ENCODE measurements around the gene BCAT1. TPM values are rescaled to one million over a fixed set of nuclear protein-coding genes. Genes with fewer than 3 reads are reported as not detected.

Gene BCAT1
- total and polyA plus RNA-seq, 9 of the 15 experiments (the other 6 are each of a cell fraction or from before 2014, with no cell fraction given), result 38.5 to 157 (median 66.8) TPM

DNA sequence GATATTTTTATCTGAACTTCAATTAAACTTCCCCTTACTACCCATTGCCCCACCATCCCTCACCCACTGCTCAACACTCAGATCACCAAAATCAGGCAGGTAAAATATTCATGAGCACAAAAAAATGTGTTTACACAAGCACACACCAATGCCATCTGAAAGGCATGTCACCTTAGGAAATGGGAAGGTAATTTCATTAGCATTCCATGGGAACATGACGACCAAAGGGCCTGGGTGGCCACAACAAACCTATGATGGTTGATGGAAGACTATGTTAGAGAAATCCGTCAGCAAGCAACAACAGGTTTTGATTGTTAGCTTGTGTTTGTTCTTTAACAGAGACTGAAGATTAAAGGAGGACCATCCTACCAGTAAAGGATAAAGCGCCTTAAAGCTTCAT, 97.6 kb downstream of the BCAT1 start:
- Histone ChIP-seq H4K20me1 (replicated peaks; ENCODE audit: control insufficient read depth, insufficient read depth, low read length) (no peaks in the 10 kb centered on the region), H3K4me1 (replicated peaks in 1 of 2; ENCODE audit: control insufficient read depth in 2 of 2, insufficient read depth in 2 of 2, low read length in 2 of 2) (peaks cover 0 to 5% of the 10 kb centered on the region in 2 experiments; a peak in 1 of 5 replicates)
- intact Hi-C loops (cut with micrococcal nuclease), result loop anchor here (5.0 kb wide), 1 partner anchor 101 kb away; no protein-coding TSS in a partner anchor

More for the DNA sequence above, 97.6 kb downstream of the BCAT1 start:
- TF ChIP-seq ETS2 (tag; IDR thresholded peaks at IDR 0.05; ENCODE audit: borderline replicate concordance, poor library complexity, severe bottlenecking), result no peak
- no peak for TF ChIP-seq IRF1 (CRISPR knock-in tag; IDR thresholded peaks at IDR 0.05; ENCODE audit: borderline replicate concordance)
- TF ChIP-seq ARID1B (IDR thresholded peaks at IDR 0.05), result no peak
- no peak for TF ChIP-seq BDP1 (IDR thresholded peaks at IDR 0.05; ENCODE audit: insufficient read depth, insufficient read length)
- no peak for TF ChIP-seq ZBTB26 (CRISPR knock-in tag; IDR thresholded peaks at IDR 0.05)
- TF ChIP-seq PCBP1 (IDR thresholded peaks at IDR 0.05; ENCODE audit: low read depth, low read length, poor library complexity, severe bottlenecking), result no peak
- TF ChIP-seq ZNF77 (CRISPR knock-in tag; IDR thresholded peaks at IDR 0.05), result no peak
- TF ChIP-seq, protein P1, sequence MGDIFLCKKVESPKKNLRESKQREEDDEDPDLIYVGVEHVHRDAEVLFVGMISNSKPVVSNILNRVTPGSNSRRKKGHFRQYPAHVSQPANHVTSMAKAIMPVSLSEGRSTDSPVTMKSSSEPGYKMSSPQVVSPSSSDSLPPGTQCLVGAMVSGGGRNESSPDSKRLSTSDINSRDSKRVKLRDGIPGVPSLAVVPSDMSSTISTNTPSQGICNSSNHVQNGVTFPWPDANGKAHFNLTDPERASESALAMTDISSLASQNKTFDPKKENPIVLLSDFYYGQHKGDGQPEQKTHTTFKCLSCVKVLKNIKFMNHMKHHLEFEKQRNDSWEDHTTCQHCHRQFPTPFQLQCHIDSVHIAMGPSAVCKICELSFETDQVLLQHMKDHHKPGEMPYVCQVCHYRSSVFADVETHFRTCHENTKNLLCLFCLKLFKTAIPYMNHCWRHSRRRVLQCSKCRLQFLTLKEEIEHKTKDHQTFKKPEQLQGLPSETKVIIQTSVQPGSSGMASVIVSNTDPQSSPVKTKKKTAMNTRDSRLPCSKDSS (IDR thresholded peaks at IDR 0.05; ENCODE audit: low read depth, partially characterized antibody), result no peak
- no peak for TF ChIP-seq CEBPG (CRISPR knock-in tag; IDR thresholded peaks at IDR 0.05)
- no peak for TF ChIP-seq CEBPG (tag; conservative IDR thresholded peaks at IDR 0.05 in 1 of 2, IDR thresholded peaks at IDR 0.05 in 1 of 2)
- TF ChIP-seq FIP1L1 (IDR thresholded peaks at IDR 0.05; ENCODE audit: low read depth, low read length, poor library complexity, severe bottlenecking), result no peak
- TF ChIP-seq, protein P2, sequence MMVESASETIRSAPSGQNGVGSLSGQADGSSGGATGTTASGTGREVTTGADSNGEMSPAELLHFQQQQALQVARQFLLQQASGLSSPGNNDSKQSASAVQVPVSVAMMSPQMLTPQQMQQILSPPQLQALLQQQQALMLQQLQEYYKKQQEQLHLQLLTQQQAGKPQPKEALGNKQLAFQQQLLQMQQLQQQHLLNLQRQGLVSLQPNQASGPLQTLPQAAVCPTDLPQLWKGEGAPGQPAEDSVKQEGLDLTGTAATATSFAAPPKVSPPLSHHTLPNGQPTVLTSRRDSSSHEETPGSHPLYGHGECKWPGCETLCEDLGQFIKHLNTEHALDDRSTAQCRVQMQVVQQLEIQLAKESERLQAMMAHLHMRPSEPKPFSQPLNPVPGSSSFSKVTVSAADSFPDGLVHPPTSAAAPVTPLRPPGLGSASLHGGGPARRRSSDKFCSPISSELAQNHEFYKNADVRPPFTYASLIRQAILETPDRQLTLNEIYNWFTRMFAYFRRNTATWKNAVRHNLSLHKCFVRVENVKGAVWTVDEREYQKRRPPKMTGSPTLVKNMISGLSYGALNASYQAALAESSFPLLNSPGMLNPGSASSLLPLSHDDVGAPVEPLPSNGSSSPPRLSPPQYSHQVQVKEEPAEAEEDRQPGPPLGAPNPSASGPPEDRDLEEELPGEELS (CRISPR knock-in tag; IDR thresholded peaks at IDR 0.05; ENCODE audit: borderline replicate concordance), result no peak
- no peak for TF ChIP-seq TEAD4 (IDR thresholded peaks at IDR 0.05; ENCODE audit: low read length)
- TF ChIP-seq TEAD4 (CRISPR knock-in tag; IDR thresholded peaks at IDR 0.05; ENCODE audit: borderline replicate concordance), result no peak
- no peak for TF ChIP-seq RBM34 (IDR thresholded peaks at IDR 0.05; ENCODE audit: borderline replicate concordance, insufficient read depth, low read length)
- Histone ChIP-seq H3K4me3 (no peak overlapping the region), H3K36me3 (ENCODE audit: control insufficient read depth, insufficient read depth, low read length) (peaks cover 49% of the 10 kb centered on the region), H3K9me3 (replicated peaks; ENCODE audit: control insufficient read depth, insufficient read depth, low read depth, low read length) (no peaks in the 10 kb centered on the region), H3K79me2 (ENCODE audit: control insufficient read depth, insufficient read depth, low read length) (peaks cover 16% of the 10 kb centered on the region; the same call in 2 of the 3 replicates), H3K4me2 (ENCODE audit: insufficient read depth, low read length) (no peak overlapping the region), H3K27me3 (ENCODE audit: control insufficient read depth in 2 of 2, insufficient read depth in 2 of 2, low read length in 2 of 2) (no peaks in the 10 kb centered on the region), H3K9me1 (ENCODE audit: control insufficient read depth, insufficient read depth, low read length) (no peaks in the 10 kb centered on the region), H2AFZ (ENCODE audit: low read depth, low read length) (no peak overlapping the region), H3K9ac (ENCODE audit: insufficient read depth in 1 of 2, low read depth in 2 of 2, low read length in 2 of 2) (no peak overlapping the region), H3K27ac (ENCODE audit: extremely low read depth, low read depth, low read length) (no peak overlapping the region)
- ChIA-PET POLR2A (interaction anchor here (0.6 kb wide), 1 partner anchor 265 kb away, joined by 3 read pairs; no protein-coding TSS in a partner anchor), CTCF (ENCODE audit: low intra/inter-chr PET ratio) (no interaction called here)
- no peak for DNase-seq (ENCODE audit: extremely low read depth in 1 of 4, low spot score in 3 of 4)
- no peak for ATAC-seq
- BruUV-seq (replicated peaks), result no TSS peak
- 95% methylated on average over 3 of the region's 3 CpGs for WGBS (ENCODE audit: insufficient coverage, low coverage, missing lambda C conversion rate)
- FAIRE-seq, result no peak
- in situ Hi-C loops (cut with MboI), result no loop called here
